ENCODE data around the gene DGKE.

Gene DGKE

GRCh38 chr17:56793531-56793930, 40.4 kb upstream of the DGKE start:
- TF ChIP-seq SIN3A (IDR thresholded peaks at IDR 0.05; ENCODE audit: borderline replicate concordance, insufficient read depth, low read length) (no peak), TAF1 (IDR thresholded peaks at IDR 0.05; ENCODE audit: borderline replicate concordance, insufficient read depth, low read length) (no peak), REST (IDR thresholded peaks at IDR 0.05; ENCODE audit: insufficient read depth in 1 of 2, low read depth in 2 of 2, low read length in 2 of 2) (no peak), FOXP2 (optimal IDR thresholded peaks at IDR 0.05; ENCODE audit: borderline replicate concordance, extremely low read depth, extremely low read length, insufficient read depth) (no peak), POLR2AphosphoS5 (IDR thresholded peaks at IDR 0.05; ENCODE audit: low read depth, low read length) (no peak)

- no peak for TF ChIP-seq TAF1 (IDR thresholded peaks at IDR 0.05; ENCODE audit: borderline replicate concordance, insufficient read depth, low read length)
- no peak for TF ChIP-seq REST (IDR thresholded peaks at IDR 0.05; ENCODE audit: insufficient read depth in 1 of 2, low read depth in 2 of 2, low read length in 2 of 2)
Measured at GRCh38 chr17:56793957-56794356, 40.0 kb upstream of the DGKE start.

GRCh38 chr17:56795221-56795865, 38.6 kb upstream of the DGKE start:
- TF ChIP-seq SIN3A (IDR thresholded peaks at IDR 0.05; ENCODE audit: borderline replicate concordance, insufficient read depth, low read length) (no peak), FOXP2 (optimal IDR thresholded peaks at IDR 0.05; ENCODE audit: borderline replicate concordance, extremely low read depth, extremely low read length, insufficient read depth) (no peak), POLR2AphosphoS5 (IDR thresholded peaks at IDR 0.05; ENCODE audit: low read depth, low read length) (no peak), REST (IDR thresholded peaks at IDR 0.05; ENCODE audit: insufficient read depth in 1 of 2, low read depth in 2 of 2, low read length in 2 of 2) (no peak), TAF1 (IDR thresholded peaks at IDR 0.05; ENCODE audit: borderline replicate concordance, insufficient read depth, low read length) (no peak)

GRCh38 chr17:56796536-56796935, 37.4 kb upstream of the DGKE start:
- no peak for TF ChIP-seq REST (IDR thresholded peaks at IDR 0.05; ENCODE audit: insufficient read depth in 1 of 2, low read depth in 2 of 2, low read length in 2 of 2)
- TF ChIP-seq TAF1 (IDR thresholded peaks at IDR 0.05; ENCODE audit: borderline replicate concordance, insufficient read depth, low read length): no peak
- TF ChIP-seq SIN3A (IDR thresholded peaks at IDR 0.05; ENCODE audit: borderline replicate concordance, insufficient read depth, low read length): no peak
- no peak for TF ChIP-seq FOXP2 (optimal IDR thresholded peaks at IDR 0.05; ENCODE audit: borderline replicate concordance, extremely low read depth, extremely low read length, insufficient read depth)
- TF ChIP-seq POLR2AphosphoS5 (IDR thresholded peaks at IDR 0.05; ENCODE audit: low read depth, low read length): no peak

GRCh38 chr17:56798916-56799315, 35.0 kb upstream of the DGKE start:
- no peak for TF ChIP-seq FOXP2 (optimal IDR thresholded peaks at IDR 0.05; ENCODE audit: borderline replicate concordance, extremely low read depth, extremely low read length, insufficient read depth)
- no peak for TF ChIP-seq TAF1 (IDR thresholded peaks at IDR 0.05; ENCODE audit: borderline replicate concordance, insufficient read depth, low read length)
- TF ChIP-seq REST (IDR thresholded peaks at IDR 0.05; ENCODE audit: insufficient read depth in 1 of 2, low read depth in 2 of 2, low read length in 2 of 2): no peak
- no peak for TF ChIP-seq POLR2AphosphoS5 (IDR thresholded peaks at IDR 0.05; ENCODE audit: low read depth, low read length)
- no peak for TF ChIP-seq SIN3A (IDR thresholded peaks at IDR 0.05; ENCODE audit: borderline replicate concordance, insufficient read depth, low read length)
